ENCODE measurements around the gene ACVRL1.

Gene ACVRL1

GRCh38 chr12:51934080-51934479 lies 26.8 kb downstream of the ACVRL1 start:
- CTCF ChIA-PET, result interaction anchor here (1.0 to 1.3 kb wide), 2 partner anchors 8 to 11 kb away, joined by 3 to 9 read pairs; no protein-coding TSS in a partner anchor
- DNase-seq (ENCODE audit: extremely low spot score), result no peak
- TF ChIP-seq ZNF384 (IDR thresholded peaks at IDR 0.05), result no peak
- no peak for TF ChIP-seq PKNOX1 (IDR thresholded peaks at IDR 0.05)
- no peak for TF ChIP-seq SP1 (IDR thresholded peaks at IDR 0.05)
- no peak for TF ChIP-seq FOXK2 (IDR thresholded peaks at IDR 0.05)
- no peak for TF ChIP-seq TARDBP (IDR thresholded peaks at IDR 0.05)
- no peak for TF ChIP-seq HDGF (IDR thresholded peaks at IDR 0.05; ENCODE audit: borderline replicate concordance)
- TF ChIP-seq FOXA1 (IDR thresholded peaks at IDR 0.05), result no peak
- TF ChIP-seq ELF4 (IDR thresholded peaks at IDR 0.05), result no peak
- no peak for TF ChIP-seq L3MBTL2 (conservative IDR thresholded peaks at IDR 0.05)
- TF ChIP-seq FOXM1 (IDR thresholded peaks at IDR 0.05; ENCODE audit: borderline replicate concordance), result no peak
- POLR2A ChIA-PET, result interaction anchor here (0.8 kb wide), 1 partner anchor 16 kb away, joined by 3 read pairs; no protein-coding TSS in a partner anchor

DNA sequence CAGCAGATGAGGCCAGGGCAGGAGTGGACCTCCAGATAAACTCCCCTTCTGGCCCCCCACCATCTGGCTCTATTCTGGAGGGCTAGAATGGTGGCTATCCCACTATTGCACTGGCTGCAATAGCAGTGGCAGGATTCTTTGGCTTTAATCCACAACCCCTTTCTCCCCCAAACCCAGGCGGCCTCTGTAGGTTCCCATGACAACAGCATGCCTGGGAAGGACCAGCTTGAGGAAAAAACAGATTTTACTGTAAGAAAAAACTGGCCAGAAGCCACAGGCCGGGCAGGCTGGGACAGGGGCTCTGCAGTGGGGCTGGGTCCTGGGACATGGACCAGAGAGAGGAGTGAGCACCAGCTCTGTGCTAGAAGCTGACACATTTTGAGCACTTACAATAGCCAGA lies 30.6 kb downstream of the ACVRL1 start:
- ChIA-PET CTCF (no interaction called here), POLR2A (no interaction called here)
- TF ChIP-seq NFRKB (IDR thresholded peaks at IDR 0.05), result no peak
- TF ChIP-seq FOXK2 (IDR thresholded peaks at IDR 0.05), result no peak
- TF ChIP-seq SUZ12 (IDR thresholded peaks at IDR 0.05), result no peak
- no peak for TF ChIP-seq SP1 (IDR thresholded peaks at IDR 0.05)
- TF ChIP-seq FOXM1 (IDR thresholded peaks at IDR 0.05; ENCODE audit: borderline replicate concordance), result no peak
- TF ChIP-seq CTBP1 (IDR thresholded peaks at IDR 0.05; ENCODE audit: borderline replicate concordance), result no peak
- no peak for TF ChIP-seq BHLHE40 (IDR thresholded peaks at IDR 0.05; ENCODE audit: borderline replicate concordance)
- TF ChIP-seq L3MBTL2 (conservative IDR thresholded peaks at IDR 0.05), result no peak
- TF ChIP-seq ELF4 (IDR thresholded peaks at IDR 0.05), result no peak
- TF ChIP-seq ARNT (IDR thresholded peaks at IDR 0.05), result no peak
- no peak for TF ChIP-seq HDGF (IDR thresholded peaks at IDR 0.05; ENCODE audit: borderline replicate concordance)
- no peak for TF ChIP-seq TARDBP (IDR thresholded peaks at IDR 0.05)
- TF ChIP-seq PKNOX1 (IDR thresholded peaks at IDR 0.05), result no peak
- no peak for TF ChIP-seq LEF1 (IDR thresholded peaks at IDR 0.05; ENCODE audit: borderline replicate concordance)
- TF ChIP-seq FOXA1 (IDR thresholded peaks at IDR 0.05), result no peak
- TF ChIP-seq ZNF384 (IDR thresholded peaks at IDR 0.05), result no peak
- no peak for DNase-seq (ENCODE audit: extremely low spot score)

DNA sequence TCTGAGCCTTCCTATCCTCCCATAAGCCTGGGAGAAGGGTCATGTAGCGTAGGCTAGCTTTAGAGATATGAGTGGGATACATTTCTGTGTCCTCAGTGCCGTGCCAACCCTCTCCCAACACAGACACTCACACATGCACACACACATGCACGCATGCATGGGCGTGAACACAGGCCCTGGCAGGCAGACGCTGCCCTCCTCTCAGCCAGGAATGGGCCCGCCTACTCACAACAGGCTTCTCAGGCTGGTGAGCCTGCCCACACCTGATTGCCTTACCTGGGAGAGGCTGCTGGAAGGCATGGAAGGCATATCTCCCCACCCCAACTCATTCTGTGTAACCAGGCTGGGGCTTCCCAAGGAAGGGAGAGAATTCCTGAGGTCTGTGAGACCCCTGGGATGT lies 31.4 kb downstream of the ACVRL1 start:
- POLR2A ChIA-PET, result no interaction called here
- TF ChIP-seq SP1 (IDR thresholded peaks at IDR 0.05) (no peak), TARDBP (IDR thresholded peaks at IDR 0.05) (no peak), ZNF384 (IDR thresholded peaks at IDR 0.05) (no peak), L3MBTL2 (conservative IDR thresholded peaks at IDR 0.05) (no peak), HDGF (IDR thresholded peaks at IDR 0.05; ENCODE audit: borderline replicate concordance) (no peak), PKNOX1 (IDR thresholded peaks at IDR 0.05) (no peak), BHLHE40 (IDR thresholded peaks at IDR 0.05; ENCODE audit: borderline replicate concordance) (no peak), SUZ12 (IDR thresholded peaks at IDR 0.05) (no peak)
- CTCF ChIA-PET, result interaction anchor here (0.7 kb wide), 1 partner anchor 32 kb away, joined by 4 read pairs; no protein-coding TSS in a partner anchor
- no peak for DNase-seq (ENCODE audit: extremely low spot score)

DNA sequence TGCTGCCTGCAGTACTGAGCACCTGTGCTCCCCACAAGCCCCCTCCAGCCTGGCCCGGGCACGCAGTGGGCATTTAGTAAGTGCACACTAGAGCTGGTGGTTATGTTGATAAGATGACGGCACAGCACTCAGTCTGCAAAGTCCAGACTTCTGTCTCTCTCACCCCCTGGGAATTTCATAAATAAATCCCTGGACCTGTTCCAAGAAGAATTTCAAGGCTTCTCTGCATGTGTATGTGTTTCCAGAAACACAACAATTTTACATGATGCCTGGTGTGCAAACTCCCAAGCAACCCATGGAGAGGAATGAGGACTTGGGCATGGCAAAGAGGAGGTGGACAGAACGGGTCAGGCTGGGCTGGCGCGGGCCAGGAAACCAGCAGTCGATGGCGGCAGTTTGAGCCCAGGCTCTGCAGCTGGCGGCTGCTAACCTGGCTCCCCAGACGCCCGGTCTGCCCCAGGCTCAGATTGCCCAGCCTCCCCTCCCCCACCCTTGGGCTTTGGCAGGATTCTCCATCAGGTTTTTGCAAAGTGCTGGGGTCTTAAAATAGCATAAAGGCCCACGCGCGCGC lies 33.8 kb downstream of the ACVRL1 start:
- POLR2A ChIA-PET, result no interaction called here

DNA sequence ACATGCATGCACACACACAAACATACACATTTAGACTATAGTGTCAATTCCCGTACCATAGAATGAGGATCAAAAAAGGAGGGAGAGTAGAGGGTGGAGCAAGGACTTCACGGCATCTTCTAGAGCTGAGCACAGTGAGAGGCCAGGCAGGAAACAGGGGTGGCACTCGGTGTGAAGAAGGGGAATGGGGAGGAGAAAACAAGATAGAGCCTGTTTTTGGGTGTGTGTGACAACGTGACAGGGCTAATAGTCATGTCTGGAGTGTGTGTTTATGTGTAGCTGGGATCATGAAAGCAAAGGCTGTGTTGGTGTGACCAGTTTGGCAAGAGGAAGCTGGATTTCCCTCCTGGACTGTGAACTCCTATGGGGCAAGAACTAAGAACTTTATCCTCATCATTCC lies 34.3 kb downstream of the ACVRL1 start:
- CTCF ChIA-PET, result no interaction called here
- TF ChIP-seq LEF1 (IDR thresholded peaks at IDR 0.05; ENCODE audit: borderline replicate concordance), result no peak
- no peak for TF ChIP-seq FOXA1 (IDR thresholded peaks at IDR 0.05)
- TF ChIP-seq BHLHE40 (IDR thresholded peaks at IDR 0.05; ENCODE audit: borderline replicate concordance), result no peak
- no peak for TF ChIP-seq HDGF (IDR thresholded peaks at IDR 0.05; ENCODE audit: borderline replicate concordance)
- no peak for TF ChIP-seq FOXM1 (IDR thresholded peaks at IDR 0.05; ENCODE audit: borderline replicate concordance)
- no peak for TF ChIP-seq SP1 (IDR thresholded peaks at IDR 0.05)
- TF ChIP-seq NFRKB (IDR thresholded peaks at IDR 0.05), result no peak
- no peak for TF ChIP-seq SUZ12 (IDR thresholded peaks at IDR 0.05)
- TF ChIP-seq ELF4 (IDR thresholded peaks at IDR 0.05), result no peak
- POLR2A ChIA-PET, result no interaction called here
- DNase-seq (ENCODE audit: extremely low spot score), result no peak

More for the DNA sequence above, 33.8 kb downstream of the ACVRL1 start:
- no peak for DNase-seq (ENCODE audit: extremely low spot score)
- no peak for TF ChIP-seq TARDBP (IDR thresholded peaks at IDR 0.05)
- TF ChIP-seq FOXK2 (IDR thresholded peaks at IDR 0.05), result no peak
- TF ChIP-seq FOXA1 (IDR thresholded peaks at IDR 0.05), result no peak
- no peak for TF ChIP-seq FOXM1 (IDR thresholded peaks at IDR 0.05; ENCODE audit: borderline replicate concordance)
- no peak for TF ChIP-seq CTBP1 (IDR thresholded peaks at IDR 0.05; ENCODE audit: borderline replicate concordance)
- no peak for TF ChIP-seq L3MBTL2 (conservative IDR thresholded peaks at IDR 0.05)
- TF ChIP-seq ARNT (IDR thresholded peaks at IDR 0.05), result no peak
- no peak for TF ChIP-seq PKNOX1 (IDR thresholded peaks at IDR 0.05)
- TF ChIP-seq SP1 (IDR thresholded peaks at IDR 0.05), result no peak
- no peak for TF ChIP-seq SUZ12 (IDR thresholded peaks at IDR 0.05)
- TF ChIP-seq ELF4 (IDR thresholded peaks at IDR 0.05), result no peak
- TF ChIP-seq LEF1 (IDR thresholded peaks at IDR 0.05; ENCODE audit: borderline replicate concordance), result no peak
- TF ChIP-seq NFRKB (IDR thresholded peaks at IDR 0.05), result no peak
- no peak for TF ChIP-seq BHLHE40 (IDR thresholded peaks at IDR 0.05; ENCODE audit: borderline replicate concordance)
- TF ChIP-seq HDGF (IDR thresholded peaks at IDR 0.05; ENCODE audit: borderline replicate concordance), result no peak
- TF ChIP-seq ZNF384 (IDR thresholded peaks at IDR 0.05), result no peak
- CTCF ChIA-PET, result no interaction called here

Measured in HEK293T (cell line).